ENCODE results near the gene TBCA.
"Not testable (repeated sequence)": the region's sequence is repeated elsewhere in the genome, so short reads cannot be mapped to it uniquely, and the experiment has no call there.

TBCA gene

GRCh38 chr5:77771452-77771851, 4.7 kb downstream of the TBCA start:
- no peak for DNase-seq

- DNase-seq: no peak
Measured at GRCh38 chr5:77770293-77771005, 5.7 kb downstream of the TBCA start.

DNA sequence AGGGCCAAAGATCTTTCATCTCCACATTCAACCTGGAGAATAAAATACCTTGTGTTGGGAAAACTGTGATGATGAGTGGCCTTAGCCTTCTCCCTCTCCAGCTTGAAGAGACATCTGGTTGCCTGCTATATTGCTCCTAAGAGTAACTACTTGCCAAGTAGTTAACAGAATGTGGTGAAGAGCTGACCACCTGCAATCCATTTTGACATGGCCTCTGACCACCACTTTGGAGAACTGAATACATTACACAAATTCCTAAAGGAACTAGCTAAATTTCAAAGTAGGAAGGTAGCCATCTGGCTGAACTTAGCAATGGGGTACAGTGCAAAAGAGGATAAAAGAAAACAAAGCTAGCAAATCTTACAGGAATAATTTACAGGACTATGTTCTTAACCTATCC, 7.2 kb downstream of the TBCA start:
- no peak for DNase-seq

DNA sequence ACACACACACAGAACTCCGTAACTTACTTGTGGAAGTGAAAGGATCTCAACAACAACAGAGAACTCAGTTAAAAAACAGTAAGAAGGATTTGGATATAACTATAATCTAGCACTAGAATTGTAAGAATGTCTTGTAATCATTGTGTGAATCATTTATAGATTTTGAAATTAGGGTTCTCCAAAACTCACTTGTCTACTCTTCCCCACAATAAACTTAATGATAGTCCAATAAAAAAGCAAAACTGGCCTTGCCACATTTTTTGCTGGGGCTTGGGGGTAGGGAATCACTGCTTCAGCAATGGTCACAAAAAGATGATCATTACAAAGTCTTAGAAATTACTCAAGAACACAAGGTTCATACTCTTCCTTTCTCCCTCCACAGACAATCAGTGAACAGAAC, 8.8 kb downstream of the TBCA start:
- DNase-seq: no peak

- no peak for DNase-seq
Measured at GRCh38 chr5:77761606-77762005, 14.5 kb downstream of the TBCA start.

GRCh38 chr5:77758141-77758938, 17.8 kb downstream of the TBCA start:
- no peak for DNase-seq

- DNase-seq: no peak
Measured at GRCh38 chr5:77751328-77752023, 24.7 kb downstream of the TBCA start.

- DNase-seq: not testable (repeated sequence)
Measured at GRCh38 chr5:77750928-77751327, 25.2 kb downstream of the TBCA start.

GRCh38 chr5:77748160-77748559, 28.0 kb downstream of the TBCA start:
- DNase-seq: no peak

GRCh38 chr5:77744116-77744515, 32.0 kb downstream of the TBCA start:
- no peak for DNase-seq

GRCh38 chr5:77743181-77743580, 33.0 kb downstream of the TBCA start:
- no peak for DNase-seq

DNA sequence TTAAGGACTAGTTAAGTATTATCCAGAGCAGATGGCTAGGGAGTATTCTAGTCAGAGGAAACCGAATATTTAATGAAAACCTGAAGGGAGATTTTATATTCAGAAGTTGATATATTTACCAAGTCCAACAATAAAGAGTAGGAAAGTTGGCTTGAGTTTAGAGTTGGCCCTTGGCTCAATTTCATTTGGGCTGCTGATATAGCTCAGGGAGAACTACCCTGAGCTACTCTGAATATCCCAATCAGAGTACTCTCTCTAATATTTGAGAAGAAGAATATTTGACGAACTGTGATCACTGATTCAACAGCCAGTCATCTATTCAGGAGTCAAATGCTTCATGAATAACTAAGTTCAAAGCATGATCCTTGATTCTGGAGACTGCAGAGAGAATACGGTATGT, 34.5 kb downstream of the TBCA start:
- DNase-seq: no peak

DNA sequence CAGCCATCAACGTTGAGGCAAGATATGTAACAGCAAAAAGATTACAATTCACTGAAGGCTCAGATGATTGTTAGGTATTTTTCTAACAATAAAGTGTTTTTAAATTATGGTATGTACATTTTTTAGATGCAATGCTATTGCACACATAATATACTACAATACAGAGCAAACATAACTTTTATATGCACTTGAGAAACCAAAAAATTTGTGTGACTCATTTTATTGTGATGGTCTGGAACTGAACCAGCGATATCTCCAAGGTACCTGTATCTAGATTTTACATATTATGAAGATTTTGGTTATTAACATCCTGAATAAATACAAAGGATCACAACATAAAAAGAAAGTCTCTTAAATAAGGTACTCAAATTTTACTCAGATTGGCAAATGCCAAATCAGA, 41.3 kb downstream of the TBCA start:
- DNase-seq: no peak

- no peak for DNase-seq
Measured at GRCh38 chr5:77733130-77733529, 43.0 kb downstream of the TBCA start.

DNA sequence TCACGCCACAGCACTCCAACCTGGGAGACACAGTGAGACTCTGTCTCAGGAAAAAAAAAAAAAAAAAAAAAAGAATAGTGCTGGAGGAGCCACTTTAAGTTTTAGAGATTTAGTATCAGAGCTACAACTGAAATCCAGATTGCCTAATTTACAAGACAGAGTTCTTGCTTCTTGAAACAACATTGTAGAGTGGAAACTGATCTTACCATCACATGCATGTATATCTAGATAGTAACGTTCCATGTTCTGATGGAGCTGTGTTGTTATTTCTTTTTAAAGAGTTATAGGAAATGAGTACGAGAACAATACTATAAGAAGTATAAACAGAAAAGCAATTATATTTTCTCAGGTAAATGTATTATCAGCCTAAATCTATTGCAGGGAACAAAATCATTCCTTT, 48.9 kb downstream of the TBCA start:
- DNase-seq: no peak

DNA sequence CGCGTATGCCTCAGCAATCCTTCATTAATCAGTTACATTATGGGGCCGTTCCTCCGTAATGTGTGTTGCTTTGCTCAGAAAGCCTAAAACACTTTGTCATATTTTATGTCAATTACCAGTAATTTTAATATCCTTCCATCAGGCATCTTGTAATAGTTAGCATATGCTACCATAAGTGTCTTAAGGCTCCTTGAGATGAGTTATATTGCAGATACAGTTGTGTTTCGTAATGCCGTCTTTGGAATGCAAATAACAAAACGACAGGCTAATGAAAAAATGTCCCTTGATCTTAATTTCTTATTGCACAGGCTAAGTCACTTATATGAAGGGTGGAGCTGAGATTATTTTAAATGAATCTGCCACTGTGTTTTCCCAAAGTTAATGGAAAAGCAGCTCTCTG, 50.5 kb downstream of the TBCA start:
- no peak for DNase-seq

DNA sequence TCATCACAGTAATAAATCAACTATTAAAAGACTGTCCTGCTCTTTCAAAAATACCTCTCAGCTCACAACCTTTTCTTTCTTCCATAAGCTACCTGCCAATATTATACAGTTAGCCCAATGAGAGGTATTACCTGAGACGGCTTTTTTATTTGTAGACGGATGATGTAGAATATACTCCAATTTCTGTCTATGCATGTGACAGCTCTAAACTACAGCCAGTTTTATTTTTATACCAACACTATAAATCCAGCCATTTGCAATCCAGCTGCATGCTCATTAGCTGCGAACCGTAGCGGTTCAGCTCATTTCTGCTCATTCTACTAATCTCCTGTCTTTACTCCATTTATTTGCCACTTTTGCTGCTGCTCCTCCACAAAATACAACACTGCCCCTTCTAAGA, 51.2 kb downstream of the TBCA start:
- no peak for DNase-seq

GRCh38 chr5:77719666-77720363, 56.3 kb downstream of the TBCA start:
- DNase-seq: no peak

- no peak for DNase-seq
Measured at GRCh38 chr5:77718934-77719610, 57.1 kb downstream of the TBCA start.

DNA sequence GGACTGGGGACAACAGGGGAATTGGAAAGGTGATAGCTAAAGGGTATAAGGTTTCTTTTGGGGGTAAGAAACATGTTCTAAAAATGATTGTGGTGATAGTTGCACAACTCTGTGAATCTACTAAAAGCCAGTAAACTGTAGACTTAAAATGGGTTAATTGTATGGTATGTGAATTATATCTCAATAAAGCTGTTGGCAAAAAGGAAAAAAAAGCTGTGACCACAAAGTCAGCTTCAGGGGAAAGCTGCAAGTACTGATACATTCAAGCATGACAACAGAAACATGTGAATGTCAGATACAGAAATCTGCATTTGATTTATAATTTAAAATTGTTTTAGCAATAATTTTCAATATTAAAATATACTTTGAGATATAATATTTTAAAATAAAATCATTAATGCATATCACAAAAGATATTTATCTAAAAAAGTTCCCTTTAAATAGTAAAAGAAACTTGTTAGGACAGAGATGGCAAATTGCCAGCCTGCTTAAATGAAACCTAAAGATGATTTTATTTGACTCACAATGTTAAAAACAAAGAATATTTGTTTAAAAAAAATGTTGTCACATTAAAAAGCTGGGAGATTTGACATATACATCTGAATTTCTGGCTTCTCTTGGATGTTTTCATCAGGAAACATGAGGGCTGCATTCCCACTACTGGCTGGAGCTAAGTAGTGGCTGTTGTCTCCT, 66.0 kb downstream of the TBCA start:
- DNase-seq: no peak

- DNase-seq: no peak
Measured at GRCh38 chr5:77709340-77709739, 66.8 kb downstream of the TBCA start.

DNA sequence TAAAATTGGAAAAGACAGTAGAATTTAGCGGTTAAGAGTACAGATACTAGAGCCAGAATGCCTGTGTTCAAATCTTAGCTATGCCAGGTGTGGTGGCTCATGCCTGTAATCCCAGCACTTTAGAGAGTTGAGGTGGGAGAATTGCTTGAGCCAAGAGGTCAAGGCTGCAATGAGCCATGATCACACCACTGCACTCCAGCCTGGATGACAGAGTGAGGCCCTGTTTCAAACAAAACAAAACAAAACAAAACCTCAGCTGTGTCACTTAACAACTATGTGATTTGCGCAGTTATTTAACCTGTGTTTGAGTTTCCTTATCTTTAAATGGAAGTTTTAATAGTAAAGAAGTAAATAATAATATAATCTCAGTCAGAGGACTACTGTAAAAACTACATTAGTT, 68.3 kb downstream of the TBCA start:
- no peak for DNase-seq

Data from CD4-positive, alpha-beta T cell treated with Interleukin-4 for 4 hours (primary cell).